Measurements from ENCODE around the gene NDUFS6.

DNA sequence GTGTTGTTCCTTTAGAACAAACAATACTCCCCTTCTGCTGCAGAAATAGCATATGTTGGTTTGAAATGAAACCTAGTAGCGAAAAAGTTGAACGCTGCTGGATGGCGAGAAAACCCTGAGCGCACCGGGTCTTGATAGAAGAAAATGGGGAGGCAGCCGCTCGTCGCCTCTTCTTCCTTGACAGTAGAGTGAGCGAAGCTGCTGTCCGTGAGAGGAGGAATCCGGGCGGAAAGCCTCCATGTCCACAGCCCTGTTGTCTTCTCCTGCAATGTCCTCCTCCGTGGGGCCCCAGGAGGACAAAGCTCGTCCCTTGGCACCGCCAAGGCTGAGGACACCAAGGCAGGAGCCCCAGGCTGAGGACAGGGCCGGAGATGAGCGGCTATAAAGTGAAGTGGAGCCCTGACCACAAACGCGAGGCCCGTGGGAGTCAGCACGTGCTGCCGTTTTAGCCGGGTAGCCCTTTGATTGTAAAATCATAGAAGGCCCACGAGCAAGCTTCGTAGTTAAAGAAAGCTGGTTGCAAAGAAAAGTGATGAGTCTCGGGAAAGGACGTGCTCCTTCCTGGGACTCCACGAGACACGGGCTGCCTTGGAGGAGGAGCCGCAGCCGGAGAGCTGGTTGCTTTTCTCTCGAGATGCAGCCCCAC is 37.1 kb upstream of the NDUFS6 start:
- TF ChIP-seq POLR2A (IDR thresholded peaks at IDR 0.05; ENCODE audit: low read depth, low read length): no peak
- no peak for TF ChIP-seq POLR2AphosphoS5 (IDR thresholded peaks at IDR 0.05; ENCODE audit: low read depth, low read length)
- TF ChIP-seq TAF1 (IDR thresholded peaks at IDR 0.05; ENCODE audit: low read depth, low read length): no peak
- TF ChIP-seq SPI1 (IDR thresholded peaks at IDR 0.05; ENCODE audit: low read depth, low read length): no peak
- TF ChIP-seq PAX5 (IDR thresholded peaks at IDR 0.05; ENCODE audit: insufficient read depth, low read length, severe bottlenecking): no peak
- TF ChIP-seq POU2F2 (IDR thresholded peaks at IDR 0.05; ENCODE audit: low read depth, low read length): no peak

Data from GM12891 (cell line).